Measurements from ENCODE around the gene CACNA1C. TPM values are rescaled to one million over a fixed set of nuclear protein-coding genes. Genes with fewer than 3 reads are reported as not detected.
A peak's percentile ranks its signal among the peaks of the same experiment; 100 is the strongest.

Gene CACNA1C
- total and polyA plus RNA-seq, 2 donors (not counting 1 experiment from before 2014, with no cell fraction given), result 7.6 to 11.4 TPM

- Histone ChIP-seq H3K4me1 (ENCODE audit: control insufficient read depth, extremely low read depth, insufficient read depth, low read length) (peaks cover 4% of the 10 kb centered on the region), H3K36me3 (ENCODE audit: control insufficient read depth, insufficient read depth, low read length) (no peaks in the 10 kb centered on the region), H3K9ac (ENCODE audit: insufficient read depth, low read length) (peak overlapping the region; percentile 73), H2AFZ (ENCODE audit: low read length) (no peak overlapping the region), H3K79me2 (ENCODE audit: control insufficient read depth, insufficient read depth, low read length) (peaks cover 11% of the 10 kb centered on the region), H3K4me3 (replicated peaks in 1 of 4; ENCODE audit: control extremely low read depth in 1 of 4, insufficient read depth in 1 of 4, low read depth in 3 of 4, low read length in 4 of 4) (peak overlapping the region; percentile 63 to 96 (median 76)), H3K9me3 (ENCODE audit: control insufficient read depth, insufficient read depth, low read depth, low read length) (no peaks in the 10 kb centered on the region), H3K27ac (ENCODE audit: insufficient read depth, low read length) (peak overlapping the region; percentile 48), H4K20me1 (ENCODE audit: control insufficient read depth, extremely low read depth, insufficient read depth, low read length) (no peaks in the 10 kb centered on the region), H3K4me2 (ENCODE audit: extremely low read depth, insufficient read depth, low read length) (peak overlapping the region; percentile 61), H3K27me3 (ENCODE audit: control insufficient read depth, insufficient read depth, low read length) (peaks cover 6% of the 10 kb centered on the region)
- DNase-seq (ENCODE audit: low read depth in 2 of 2), result peak in 1 of 2 donors; percentile 36
- TF ChIP-seq CTCF (conservative IDR thresholded peaks at IDR 0.05 in 1 of 2, IDR thresholded peaks at IDR 0.05 in 1 of 2; ENCODE audit: low read depth in 1 of 2, low read length in 2 of 2), result no peak
- TF ChIP-seq EZH2 (IDR thresholded peaks at IDR 0.05; ENCODE audit: low read length, missing control alignments), result no peak
Observed at GRCh38 chr12:2053691-2054090, 904 bp downstream of the CACNA1C start.

GRCh38 chr12:2054091-2055018 is 1.6 kb downstream of the CACNA1C start:
- no peaks in the 10 kb centered on the region for H3K9me3 ChIP-seq (ENCODE audit: control insufficient read depth, insufficient read depth, low read depth, low read length)
- H3K79me2 ChIP-seq (ENCODE audit: control insufficient read depth, insufficient read depth, low read length), result peaks cover 14% of the 10 kb centered on the region
- H3K27me3 ChIP-seq (ENCODE audit: control insufficient read depth, insufficient read depth, low read length), result peaks cover 6% of the 10 kb centered on the region
- H4K20me1 ChIP-seq (ENCODE audit: control insufficient read depth, extremely low read depth, insufficient read depth, low read length), result no peaks in the 10 kb centered on the region
- H3K4me2 ChIP-seq (ENCODE audit: extremely low read depth, insufficient read depth, low read length), result peak overlapping the region; percentile 92
- peak overlapping the region; percentile 67 for H3K9ac ChIP-seq (ENCODE audit: insufficient read depth, low read length)
- DNase-seq (ENCODE audit: low read depth in 2 of 2), result no peak
- TF ChIP-seq CTCF (conservative IDR thresholded peaks at IDR 0.05 in 1 of 2, IDR thresholded peaks at IDR 0.05 in 1 of 2; ENCODE audit: low read depth in 1 of 2, low read length in 2 of 2) (no peak), EZH2 (IDR thresholded peaks at IDR 0.05; ENCODE audit: low read length, missing control alignments) (peak; percentile 48)
- peak overlapping the region; percentile 45 to 96 (median 76) for H3K4me3 ChIP-seq (replicated peaks in 1 of 4; ENCODE audit: control extremely low read depth in 1 of 4, insufficient read depth in 1 of 4, low read depth in 3 of 4, low read length in 4 of 4)
- H2AFZ ChIP-seq (ENCODE audit: low read length), result no peak overlapping the region
- no peaks in the 10 kb centered on the region for H3K36me3 ChIP-seq (ENCODE audit: control insufficient read depth, insufficient read depth, low read length)
- peaks cover 4% of the 10 kb centered on the region for H3K4me1 ChIP-seq (ENCODE audit: control insufficient read depth, extremely low read depth, insufficient read depth, low read length)
- H3K27ac ChIP-seq (ENCODE audit: insufficient read depth, low read length), result no peak overlapping the region

GRCh38 chr12:2057041-2057794 is 4.4 kb downstream of the CACNA1C start:
- no peaks in the 10 kb centered on the region for H3K9me3 ChIP-seq (ENCODE audit: control insufficient read depth, insufficient read depth, low read depth, low read length)
- H3K4me2 ChIP-seq (ENCODE audit: extremely low read depth, insufficient read depth, low read length), result no peak overlapping the region
- H3K4me3 ChIP-seq (replicated peaks in 1 of 4; ENCODE audit: control extremely low read depth in 1 of 4, insufficient read depth in 1 of 4, low read depth in 3 of 4, low read length in 4 of 4), result no peak overlapping the region
- peak; percentile 56 to 64 for DNase-seq (ENCODE audit: low read depth in 2 of 2)
- H2AFZ ChIP-seq (ENCODE audit: low read length), result no peak overlapping the region
- no peak overlapping the region for H3K9ac ChIP-seq (ENCODE audit: insufficient read depth, low read length)
- no peaks in the 10 kb centered on the region for H3K36me3 ChIP-seq (ENCODE audit: control insufficient read depth, insufficient read depth, low read length)
- no peaks in the 10 kb centered on the region for H3K4me1 ChIP-seq (ENCODE audit: control insufficient read depth, extremely low read depth, insufficient read depth, low read length)
- H3K27me3 ChIP-seq (ENCODE audit: control insufficient read depth, insufficient read depth, low read length), result no peaks in the 10 kb centered on the region
- H3K79me2 ChIP-seq (ENCODE audit: control insufficient read depth, insufficient read depth, low read length), result peaks cover 14% of the 10 kb centered on the region
- no peak for TF ChIP-seq EZH2 (IDR thresholded peaks at IDR 0.05; ENCODE audit: low read length, missing control alignments)
- peak; percentile 63 to 90 for TF ChIP-seq CTCF (conservative IDR thresholded peaks at IDR 0.05 in 1 of 2, IDR thresholded peaks at IDR 0.05 in 1 of 2; ENCODE audit: low read depth in 1 of 2, low read length in 2 of 2)
- no peak overlapping the region for H3K27ac ChIP-seq (ENCODE audit: insufficient read depth, low read length)
- no peaks in the 10 kb centered on the region for H4K20me1 ChIP-seq (ENCODE audit: control insufficient read depth, extremely low read depth, insufficient read depth, low read length)
